Middle frontal gyrus (tissue), 1 donor: ENCODE data around the gene CAMKK2.
"Not testable (repeated sequence)": the region's sequence is repeated elsewhere in the genome, so short reads cannot be mapped to it uniquely, and the experiment has no call there.

Source experiments
- DNase-seq: peaks from one replicate; pipeline ENCODE4 v3.0.0-alpha.2; 2015; ENCODE audit warnings: low spot score; ENCODE audit errors: extremely low spot score

The CAMKK2 gene

GRCh38 chr12:121246893-121247557 lies 49.5 kb downstream of the CAMKK2 start:
- DNase-seq, result no peak

DNA sequence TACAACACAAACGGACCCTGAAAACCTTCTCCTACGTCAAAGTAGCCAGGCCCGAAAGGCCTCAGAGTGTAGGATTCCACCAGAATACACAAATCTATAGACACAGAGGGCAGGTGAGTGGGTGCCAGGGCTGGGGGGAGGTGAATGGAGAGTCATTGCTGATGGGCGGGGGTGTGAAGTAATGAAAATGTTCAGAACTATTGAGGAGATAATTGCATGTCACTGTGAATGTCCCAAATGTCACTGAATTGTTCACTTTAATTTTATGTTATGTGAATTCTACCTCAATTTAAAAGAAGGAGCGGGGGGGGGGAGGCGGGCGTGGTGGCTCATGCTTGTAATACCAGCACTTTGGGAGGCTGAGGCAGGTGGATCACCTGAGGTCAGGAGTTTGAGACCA lies 50.6 kb downstream of the CAMKK2 start:
- DNase-seq, result no peak

GRCh38 chr12:121245031-121245430 lies 51.5 kb downstream of the CAMKK2 start:
- DNase-seq, result no peak

DNA sequence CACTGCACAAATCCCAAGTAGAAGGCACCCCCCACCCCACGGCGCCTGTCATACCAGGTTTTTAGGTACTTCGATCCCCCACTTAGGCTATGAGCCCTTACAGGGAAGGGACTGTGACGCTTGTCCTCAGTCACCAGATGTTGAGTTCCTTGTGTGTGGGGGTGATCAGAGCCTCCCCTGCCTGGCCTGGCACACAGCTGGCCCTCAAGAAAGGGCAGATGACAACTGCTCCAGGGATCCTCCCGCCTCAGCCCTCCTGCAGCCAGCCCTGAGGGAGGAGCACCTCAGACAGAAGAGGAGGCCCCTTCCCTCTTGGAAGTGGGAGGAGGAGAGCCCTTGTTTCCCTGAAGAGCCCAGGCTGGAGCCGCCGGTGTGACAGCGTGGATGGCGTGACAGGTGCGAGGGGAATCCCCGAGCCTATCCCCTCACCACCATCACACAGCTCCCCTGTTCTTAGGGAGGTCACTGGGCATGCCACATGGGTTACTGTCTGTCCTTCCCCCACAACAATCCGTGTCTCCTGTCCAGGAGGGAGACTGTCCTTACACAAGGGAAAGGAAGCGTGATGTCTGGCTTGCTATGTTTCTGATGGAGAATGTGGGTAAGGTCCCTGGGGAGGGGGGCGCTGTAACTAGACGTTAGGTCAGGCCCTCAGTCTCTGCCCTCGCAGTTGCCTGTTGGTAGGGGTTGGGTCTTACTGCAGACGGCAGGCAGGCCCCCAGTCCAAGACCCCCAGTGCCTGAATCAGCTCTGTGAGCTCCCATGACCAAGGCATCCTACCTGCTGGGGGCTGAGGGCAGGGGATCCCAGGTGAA lies 55.1 kb downstream of the CAMKK2 start:
- DNase-seq, result no peak

DNA sequence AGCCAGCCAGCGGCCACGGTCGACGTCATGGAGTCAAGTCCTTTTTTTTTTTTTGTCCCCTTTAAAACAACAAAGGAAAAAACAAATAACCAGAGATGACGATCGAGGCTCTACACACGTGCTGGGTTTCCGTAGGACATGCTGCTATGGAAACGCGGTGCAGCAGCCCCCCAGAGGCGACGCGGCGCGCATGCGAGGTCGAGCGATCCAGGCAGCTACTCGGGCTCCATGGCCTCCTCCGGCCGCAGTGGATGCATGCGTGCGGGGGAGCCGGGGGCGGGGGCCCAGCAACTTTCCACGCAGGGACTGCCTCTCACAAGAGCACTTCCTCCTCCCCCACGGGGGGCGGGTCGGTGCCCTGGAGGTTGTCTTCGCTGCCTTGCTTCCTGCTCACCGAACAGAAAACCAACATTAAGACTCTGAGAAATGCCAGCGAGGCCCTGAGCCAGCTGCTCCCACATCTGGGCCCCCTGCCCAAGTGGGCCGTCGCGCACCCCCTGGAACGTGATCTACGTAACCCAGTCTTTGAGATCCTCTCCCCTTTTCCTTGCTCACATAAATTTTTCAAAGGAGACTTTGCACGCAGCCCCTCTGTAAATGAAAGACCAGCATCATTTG lies 55.9 kb downstream of the CAMKK2 start:
- no peak for DNase-seq

DNA sequence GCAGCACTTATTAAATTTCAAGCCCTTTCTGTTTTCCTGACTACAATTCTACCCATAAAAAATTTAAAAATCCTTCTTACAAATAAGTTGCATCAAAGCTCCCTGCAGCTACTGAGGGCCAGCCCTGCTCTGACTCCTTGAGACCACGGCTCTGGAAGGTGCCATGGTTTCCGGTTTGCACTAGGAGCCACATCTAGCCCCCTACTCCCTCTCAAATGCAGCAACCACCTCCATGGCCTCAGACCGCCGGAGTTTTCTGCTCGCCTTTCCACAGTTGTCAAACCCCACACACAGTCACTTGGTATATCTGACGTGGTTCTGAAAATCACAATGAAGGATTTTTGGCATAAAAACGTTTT lies 56.5 kb downstream of the CAMKK2 start:
- DNase-seq, result no peak

DNA sequence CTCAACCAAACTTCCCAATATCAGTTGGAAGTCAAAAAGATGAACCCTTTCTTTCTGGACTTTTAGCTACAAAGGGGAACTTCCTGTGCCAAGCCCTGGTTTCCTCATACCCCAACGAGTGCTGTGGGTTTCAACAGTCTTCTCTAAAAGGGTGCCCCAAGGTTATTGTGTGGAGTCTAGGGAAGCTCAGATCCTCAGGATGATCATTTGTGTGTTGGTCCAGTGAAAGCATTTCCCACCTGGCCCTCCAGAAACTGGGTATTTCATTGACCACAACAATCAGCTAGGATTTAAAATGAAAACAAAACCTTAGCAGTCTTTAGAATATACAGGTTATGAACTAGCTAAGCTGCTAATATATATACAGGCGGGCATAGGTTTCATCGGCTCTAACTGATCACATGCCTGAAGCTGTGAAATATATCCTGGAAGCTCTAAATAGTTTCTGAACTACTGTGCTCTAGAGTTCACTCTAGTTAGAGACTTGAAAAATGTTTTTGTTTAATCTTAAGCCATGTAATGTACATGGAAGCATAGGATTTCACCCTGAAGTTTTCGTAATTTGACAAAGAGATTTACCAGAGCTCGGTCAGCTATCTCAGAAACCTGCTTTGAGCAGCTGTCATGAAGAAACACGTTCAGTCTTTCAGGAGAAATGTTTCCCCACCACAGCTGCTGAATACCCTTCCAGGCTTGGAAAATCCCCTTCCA lies 57.0 kb downstream of the CAMKK2 start:
- no peak for DNase-seq

DNA sequence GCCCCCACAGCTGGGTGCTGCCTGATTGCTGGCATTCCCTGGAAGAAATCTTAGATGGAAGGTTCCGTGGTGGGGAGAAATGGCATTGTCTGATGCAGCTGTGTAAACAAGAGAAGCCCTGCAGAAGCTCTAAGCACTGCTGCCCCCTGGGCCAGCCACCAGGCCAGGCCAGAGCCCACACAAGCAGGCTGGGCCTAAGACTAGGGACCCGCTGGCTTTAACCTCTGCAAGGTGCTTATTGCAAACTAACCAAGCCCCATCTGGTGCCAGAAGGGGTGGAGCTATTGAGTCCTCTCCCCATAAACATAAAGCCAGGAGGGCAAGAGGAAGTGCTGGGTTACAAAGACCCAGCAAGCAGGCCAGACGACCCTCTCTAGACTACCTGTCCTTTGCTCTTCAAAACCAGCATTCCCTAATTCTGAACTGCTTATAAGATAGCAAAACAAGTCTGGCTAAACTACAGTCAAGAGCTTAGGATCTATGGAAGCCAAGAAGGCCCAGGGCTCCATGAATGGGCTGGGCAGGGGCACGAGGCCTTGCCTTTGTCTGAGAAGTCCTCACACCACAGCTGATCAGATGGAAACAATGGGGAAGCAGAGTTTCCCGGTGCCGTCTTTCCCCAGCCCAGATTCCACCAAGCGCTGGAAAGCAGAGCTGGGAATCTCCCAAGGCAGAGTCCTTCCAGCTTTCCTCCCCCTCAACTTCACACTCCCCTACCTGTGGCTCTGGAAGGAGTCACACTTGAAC lies 57.7 kb downstream of the CAMKK2 start:
- DNase-seq, result no peak

- DNase-seq, result no peak
Observed at GRCh38 chr12:121238086-121238485, 58.4 kb downstream of the CAMKK2 start.

- no peak for DNase-seq
Observed at GRCh38 chr12:121237415-121237814, 59.1 kb downstream of the CAMKK2 start.

DNA sequence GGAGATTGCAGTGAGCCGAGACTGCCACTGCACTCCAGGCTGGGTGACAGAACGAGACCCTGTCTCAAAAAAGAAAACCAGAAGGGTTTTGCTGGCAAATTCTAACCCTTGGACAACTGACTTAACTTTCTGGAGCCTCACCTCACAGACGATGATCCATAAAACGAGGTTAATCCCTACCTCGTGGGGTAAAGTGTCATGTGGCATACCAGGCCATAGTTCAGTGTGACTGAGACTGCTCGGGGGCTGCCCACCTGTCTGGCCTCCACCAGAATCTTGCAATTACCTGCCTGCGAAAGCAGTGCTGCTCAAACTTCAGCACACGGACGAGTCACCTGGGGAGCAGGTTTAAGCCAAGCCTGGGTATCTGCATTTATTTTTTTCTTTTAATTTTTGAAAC lies 59.7 kb downstream of the CAMKK2 start:
- DNase-seq, result no peak

GRCh38 chr12:121233628-121234020 lies 62.9 kb downstream of the CAMKK2 start:
- DNase-seq, result no peak

DNA sequence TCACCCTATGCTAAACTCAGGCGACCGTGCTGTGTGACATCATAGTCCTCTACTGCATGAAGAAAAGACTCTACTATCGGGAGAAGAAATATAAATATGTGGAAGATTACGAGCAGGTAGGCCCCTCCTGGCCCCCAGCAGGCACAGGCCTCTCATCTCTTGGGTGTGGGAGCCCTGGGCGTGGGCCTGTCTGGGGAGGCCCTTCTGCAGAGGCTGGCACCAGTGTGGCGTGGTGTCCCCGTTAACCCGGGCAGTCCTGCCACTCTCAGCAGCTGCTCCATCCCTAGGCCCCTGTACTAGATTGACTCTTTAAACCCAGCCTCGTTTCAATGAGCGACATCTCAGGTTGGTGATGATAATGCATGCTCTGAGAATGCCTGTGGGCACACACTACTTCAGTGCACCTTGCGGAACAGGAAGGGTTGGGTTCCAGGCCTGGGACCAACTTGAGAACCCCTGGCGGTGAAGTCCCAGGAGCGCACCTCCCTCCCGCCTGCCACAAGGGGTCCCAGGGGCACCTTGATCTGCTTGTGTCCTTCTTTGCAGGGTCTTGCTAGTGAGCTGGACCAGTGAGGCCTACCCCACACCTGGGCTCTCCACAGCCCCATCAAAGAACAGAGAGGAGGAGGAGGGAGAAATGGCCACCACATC lies 63.4 kb downstream of the CAMKK2 start:
- DNase-seq, result no peak

DNA sequence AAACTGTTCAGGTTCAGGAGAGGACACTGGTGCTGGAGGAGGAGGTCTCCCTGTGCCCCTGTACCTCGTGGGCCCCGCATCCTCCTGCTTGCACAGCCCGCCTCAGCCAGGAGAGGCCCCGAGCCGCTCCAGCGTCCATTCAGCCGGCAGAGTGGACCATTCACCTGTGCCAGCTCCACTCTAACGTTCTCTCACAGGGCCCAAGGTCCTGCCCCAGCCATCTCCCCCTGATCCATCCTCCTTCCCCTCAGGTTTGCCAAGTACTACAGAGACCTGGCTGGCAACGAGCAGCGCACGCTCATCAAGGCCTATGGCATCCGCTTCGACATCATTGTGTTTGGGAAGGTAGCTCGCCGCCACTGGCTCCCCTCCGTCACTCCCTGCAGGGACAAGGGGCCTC lies 64.3 kb downstream of the CAMKK2 start:
- DNase-seq, result no peak

GRCh38 chr12:121230538-121230907 lies 66.0 kb downstream of the CAMKK2 start:
- DNase-seq, result no peak

GRCh38 chr12:121229826-121230537 lies 66.5 kb downstream of the CAMKK2 start:
- peak; percentile 9 for DNase-seq

DNA sequence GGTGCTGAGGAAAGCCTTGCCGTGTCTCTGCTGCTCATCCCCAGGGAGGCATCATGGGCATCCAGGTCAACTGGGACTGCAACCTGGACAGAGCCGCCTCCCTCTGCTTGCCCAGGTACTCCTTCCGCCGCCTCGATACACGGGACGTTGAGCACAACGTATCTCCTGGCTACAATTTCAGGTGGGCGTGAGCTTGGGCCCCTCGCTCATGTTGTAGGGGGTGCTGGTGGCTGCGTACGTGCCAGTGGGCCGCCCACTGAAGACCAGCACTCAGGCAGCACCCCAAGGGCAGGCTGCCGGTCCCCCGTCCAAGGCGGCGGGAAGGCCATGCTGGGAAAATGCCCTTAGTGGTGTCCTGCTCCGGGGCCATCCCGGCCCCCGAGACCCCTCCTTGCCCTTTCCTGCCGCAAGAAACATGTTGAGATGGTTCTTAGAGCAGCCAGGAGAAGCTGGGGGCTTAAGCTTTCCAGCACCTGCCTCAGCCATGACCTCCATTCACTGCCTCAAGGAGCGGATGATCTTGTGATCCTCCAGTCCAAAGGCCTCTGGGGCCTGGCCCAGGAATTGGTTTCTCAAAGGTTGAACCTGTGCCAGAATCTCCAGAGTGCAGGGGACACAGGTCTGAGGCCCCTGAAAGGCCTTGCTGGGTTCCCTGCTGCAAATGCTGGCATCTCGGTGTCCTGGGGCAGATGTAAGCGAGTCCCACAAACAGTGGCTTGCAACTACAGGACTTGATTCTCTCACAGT lies 67.4 kb downstream of the CAMKK2 start:
- DNase-seq, result no peak

- DNase-seq, result no peak
Observed at GRCh38 chr12:121227294-121227693, 69.2 kb downstream of the CAMKK2 start.

GRCh38 chr12:121226871-121227270 lies 69.6 kb downstream of the CAMKK2 start:
- not testable (repeated sequence) for DNase-seq
